HCT116 (cell line): Measurements from ENCODE around the gene WWTR1. TPM values are rescaled to one million over a fixed set of nuclear protein-coding genes. Genes with fewer than 3 reads are reported as not detected.

Experiments
- ATAC-seq: fragments of 200-7000 bp; cut with Tn5 transposase; 2 replicates; pipeline ENCODE4 v1.9.1; 2020; ENCODE audit warnings: mild to moderate bottlenecking, moderate library complexity
- BruUV-seq: library from RNA; stranded (reverse); fragments of 400-500 nt; replicated peaks from 2 replicates; lab custom pipeline; 2021; lab: Mats Ljungman, UMichigan
- CTCF ChIA-PET: fragments of 300-600 bp; sonication (Branson Sonifier 250); formaldehyde crosslinking; loops from one replicate; lab custom pipeline; 2021; ENCODE audit warnings: antibody characterized with exemption; lab: Charles Lee
- POLR2A ChIA-PET: fragments of 300-600, 350-600 bp; sonication (Branson Sonifier 250); formaldehyde crosslinking; loops from one replicate; lab custom pipeline; 2021; ENCODE audit warnings: antibody characterized with exemption; lab: Charles Lee
- RAD21 ChIA-PET, 2 experiments: fragments of 300-600 bp; sonication (Branson Sonifier 250); formaldehyde crosslinking; loops; one replicate each; lab custom pipeline; 2023; ENCODE audit warnings: low total read pairs in 2 of 2; ENCODE audit not compliant: uncharacterized antibody in 2 of 2, unreplicated experiment in 2 of 2, low non-redundant PET in 1 of 2; lab: Charles Lee
- DNase-seq: peaks from one replicate; pipeline ENCODE4 v3.0.0-alpha.2; 2010; ENCODE audit warnings: low read depth, low spot score
- H2AFZ ChIP-seq: fragments of 200-600 bp; shearing (Covaris generic), sonication (generic); 2 replicates; pipeline ENCODE4 v1.6.1; 2017; ENCODE audit warnings: low read depth, mixed run types, mixed read lengths, antibody characterized with exemption, low read length; ENCODE audit not compliant: poor library complexity, severe bottlenecking
- H3K27ac ChIP-seq: 2 replicates; pipeline ENCODE4 v1.5.1; 2012; ENCODE audit warnings: low read depth, low read length
- H3K27me3 ChIP-seq: fragments of 200-600 bp; sonication (generic); 2 replicates; pipeline ENCODE4 v1.6.1; 2016; ENCODE audit warnings: mixed run types, low read length, mixed read lengths; ENCODE audit not compliant: insufficient read depth
- H3K36me3 ChIP-seq, 2 experiments: fragments of 200-500 bp in 1 of 2; fragments of 200-600 bp in 1 of 2; sonication (Bioruptor generic) in 1 of 2; sonication (generic) in 1 of 2; 2 replicates each; pipeline versions ENCODE4 v1.5.1 to v1.6.1; 2014 to 2016; ENCODE audit warnings: low read length in 2 of 2, inconsistent platforms in 1 of 2, mixed read lengths in 1 of 2, mixed run types in 1 of 2; ENCODE audit not compliant: insufficient read depth in 2 of 2, control insufficient read depth in 1 of 2
- H3K4me1 ChIP-seq, 2 experiments: fragments of 200-600 bp in 1 of 2; sonication (generic) in 1 of 2; 2 replicates each; pipeline versions ENCODE4 v1.5.1 to v1.6.1; 2012 to 2017; ENCODE audit warnings: low read length in 2 of 2, inconsistent platforms in 1 of 2, mild to moderate bottlenecking in 1 of 2, mixed read lengths in 1 of 2, mixed run types in 1 of 2, moderate library complexity in 1 of 2; ENCODE audit not compliant: insufficient read depth in 2 of 2, control insufficient read depth in 1 of 2
- H3K4me2 ChIP-seq: fragments of 200-600 bp; sonication (generic); 2 replicates; pipeline ENCODE4 v1.6.1; 2017; ENCODE audit warnings: mixed run types, low read length, mixed read lengths
- H3K4me3 ChIP-seq, 2 experiments: fragments of 200-600 bp in 1 of 2; sonication (generic) in 1 of 2; replicated peaks in 1 of 2; 2 replicates each; pipeline ENCODE4 v1.5.1; 2011 to 2016; ENCODE audit warnings: low read length in 2 of 2, control low read depth in 1 of 2, low read depth in 1 of 2, mild to moderate bottlenecking in 1 of 2, mixed read lengths in 1 of 2, mixed run types in 1 of 2
- H3K79me2 ChIP-seq: fragments of 200-600 bp; sonication (generic); 2 replicates; pipeline ENCODE4 v1.6.1; 2017; ENCODE audit warnings: mild to moderate bottlenecking, mixed run types, low read length, moderate library complexity, mixed read lengths; ENCODE audit not compliant: insufficient read depth
- H3K9ac ChIP-seq: fragments of 200-600 bp; sonication (generic); 2 replicates; pipeline ENCODE4 v1.6.1; 2016; ENCODE audit warnings: low read length, mixed read lengths
- H3K9me2 ChIP-seq: fragments of 200-600 bp; sonication (generic), shearing (Covaris generic); 2 replicates; pipeline ENCODE4 v1.6.1; 2017; ENCODE audit warnings: mixed run types, mild to moderate bottlenecking, moderate library complexity; ENCODE audit not compliant: insufficient read depth
- H3K9me3 ChIP-seq, 2 experiments: fragments of 200-500 bp in 1 of 2; fragments of 200-600 bp in 1 of 2; sonication (Bioruptor generic) in 1 of 2; sonication (generic) in 1 of 2; 2 replicates each; pipeline ENCODE4 v1.6.1; 2014 to 2017; ENCODE audit warnings: low read length in 2 of 2, mixed read lengths in 2 of 2, inconsistent platforms in 1 of 2, low read depth in 1 of 2, mild to moderate bottlenecking in 1 of 2, mixed run types in 1 of 2, moderate library complexity in 1 of 2; ENCODE audit not compliant: control insufficient read depth in 1 of 2, insufficient read depth in 1 of 2
- H4K20me1 ChIP-seq: fragments of 200-600 bp; sonication (generic), shearing (Covaris generic); 2 replicates; pipeline ENCODE4 v1.6.1; 2017; ENCODE audit warnings: mixed run types, mild to moderate bottlenecking, moderate library complexity; ENCODE audit not compliant: insufficient read depth
- CEBPB ChIP-seq: IDR thresholded peaks from 2 replicates; pipeline ENCODE4 v1.6.1; 2012; ENCODE audit warnings: low read depth
- EGR1 ChIP-seq: IDR thresholded peaks from 2 replicates; pipeline ENCODE4 v1.6.1; 2012; ENCODE audit warnings: low read depth
- ELF1 ChIP-seq: IDR thresholded peaks from 2 replicates; pipeline ENCODE4 v1.6.1; 2012; ENCODE audit warnings: low read depth, borderline replicate concordance
- EZH2phosphoT487 ChIP-seq: fragments of 200-600 bp; IDR thresholded peaks from 2 replicates; pipeline ENCODE4 v1.6.1; 2018; ENCODE audit warnings: antibody characterized with exemption, borderline replicate concordance
- JUND ChIP-seq: IDR thresholded peaks from 2 replicates; pipeline ENCODE4 v1.6.1; 2012
- POLR2A ChIP-seq: IDR thresholded peaks from 2 replicates; pipeline ENCODE4 v1.7.0; 2011; ENCODE audit warnings: borderline replicate concordance; ENCODE audit not compliant: insufficient read depth, insufficient read length; ENCODE audit errors: extremely low read depth
- POLR2AphosphoS5 ChIP-seq: IDR thresholded peaks from 2 replicates; pipeline ENCODE4 v1.6.1; 2011; ENCODE audit warnings: mild to moderate bottlenecking, low read depth, low read length, moderate library complexity
- RAD21 ChIP-seq: IDR thresholded peaks from 2 replicates; pipeline ENCODE4 v1.6.1; 2012; ENCODE audit warnings: low read depth, mild to moderate bottlenecking
- SP1 ChIP-seq: IDR thresholded peaks from 2 replicates; pipeline ENCODE4 v1.6.1; 2012; ENCODE audit warnings: low read depth
- TCF7L2 ChIP-seq: IDR thresholded peaks from 2 replicates; pipeline ENCODE4 v1.7.0; 2011; ENCODE audit warnings: borderline replicate concordance, inconsistent platforms; ENCODE audit not compliant: insufficient read depth, insufficient read length; ENCODE audit errors: extremely low read depth
- YY1 ChIP-seq: IDR thresholded peaks from 2 replicates; pipeline ENCODE4 v1.6.1; 2011; ENCODE audit warnings: low read length, low read depth, moderate library complexity, mild to moderate bottlenecking; ENCODE audit not compliant: insufficient replicate concordance; ENCODE audit errors: extremely low read depth
- ZFX ChIP-seq: fragments of 450-650 bp; IDR thresholded peaks from 2 replicates; pipeline ENCODE4 v1.6.1; 2017
- ZNF274 ChIP-seq: fragments of 200-500 bp; sonication (Bioruptor generic); IDR thresholded peaks from 2 replicates; pipeline ENCODE4 v1.6.1; 2014; ENCODE audit warnings: mild to moderate bottlenecking, low read depth, low read length, inconsistent platforms
- intact Hi-C: fragments of 100-400 bp; cut with micrococcal nuclease; formaldehyde crosslinking; loops from 2 replicates; pipeline ENCODE4 v1.10.0; 2022
- total RNA-seq: library from RNA; stranded (reverse); gene quantifications from one replicate; pipeline ENCODE4 v1.2.1, GENCODE V29; 2021; ENCODE audit not compliant: unreplicated experiment

The WWTR1 gene
- total RNA-seq, 1 experiment from 2014 or later: 46.9 TPM

DNA sequence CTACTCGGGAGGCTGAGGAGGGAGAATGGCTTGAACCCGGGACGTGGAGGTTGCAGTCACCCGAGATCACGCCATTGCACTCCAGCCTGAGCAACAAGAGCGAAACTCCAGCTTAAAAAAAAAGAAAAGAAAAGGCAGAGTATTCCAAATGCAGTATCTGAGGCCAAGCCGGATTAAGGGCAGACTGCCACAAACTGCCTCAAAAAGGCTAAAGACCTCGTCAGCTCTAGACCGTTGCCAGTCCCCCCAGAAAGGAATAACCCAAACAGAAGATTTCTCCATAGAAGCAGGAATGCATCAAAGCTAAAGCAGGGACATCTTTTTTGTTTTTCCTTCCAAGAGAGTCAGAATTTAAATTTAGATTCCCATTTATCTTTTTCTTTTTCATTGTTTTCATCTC is 110.4 kb downstream of the WWTR1 start:
- Histone ChIP-seq H3K4me1 (no peaks in the 10 kb centered on the region), H3K27ac (no peak overlapping the region), H3K79me2 (no peaks in the 10 kb centered on the region; the same call in none of the 2 replicates), H3K9me2 (no peaks in the 10 kb centered on the region), H3K9me3 (no peaks in the 10 kb centered on the region), H3K36me3 (no peaks in the 10 kb centered on the region), H3K9ac (no peak overlapping the region), H4K20me1 (no peaks in the 10 kb centered on the region), H3K4me3 (no peak overlapping the region), H2AFZ (no peak overlapping the region), H3K4me2 (no peak overlapping the region), H3K27me3 (no peaks in the 10 kb centered on the region)
- BruUV-seq: no TSS peak
- POLR2A ChIA-PET: no interaction called here
- ATAC-seq: no peak
- CTCF ChIA-PET: interaction anchor here (0.6 to 1.7 kb wide), 2 partner anchors 8 to 95 kb away, joined by 3 to 4 read pairs; no protein-coding TSS in a partner anchor
- DNase-seq: no peak
- intact Hi-C loops: no loop called here
- RAD21 ChIA-PET: no interaction called here
- TF ChIP-seq CEBPB (no peak), POLR2A (no peak), TCF7L2 (no peak)
- TF ChIP-seq, all 23 proteins: peak for 0

DNA sequence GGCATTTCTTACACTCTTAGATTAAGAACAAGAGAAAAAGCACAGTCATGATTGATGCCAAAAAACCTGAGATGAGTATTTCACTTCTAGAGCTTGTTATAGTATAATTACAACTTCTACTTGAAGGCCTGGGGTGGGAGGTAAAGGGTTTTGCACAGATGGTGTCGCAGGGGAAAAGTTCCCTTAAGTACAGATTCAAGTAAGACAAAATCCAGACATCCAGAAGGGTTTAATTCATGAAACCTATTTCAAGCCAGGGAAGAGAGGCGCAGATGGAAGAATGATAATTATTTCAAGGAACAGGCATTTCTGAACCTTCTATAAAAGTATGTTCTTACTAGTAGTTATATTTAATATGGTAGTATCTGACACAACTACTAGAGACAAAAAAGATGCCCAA is 112.8 kb downstream of the WWTR1 start:
- TF ChIP-seq CEBPB (no peak), RAD21 (no peak), POLR2A (no peak), POLR2AphosphoS5 (no peak), YY1 (no peak), EGR1 (no peak), SP1 (no peak), ZNF274 (no peak), ZFX (no peak), ELF1 (no peak), TCF7L2 (no peak), JUND (no peak), EZH2phosphoT487 (no peak)
- peaks cover 0 to 7% of the 10 kb centered on the region in 2 experiments; a peak in 1 of 4 replicates for H3K4me1 ChIP-seq
- H3K27ac ChIP-seq: no peak overlapping the region
- no peaks in the 10 kb centered on the region for H4K20me1 ChIP-seq
- no peak overlapping the region for H2AFZ ChIP-seq
- no TSS peak for BruUV-seq
- H3K27me3 ChIP-seq: no peaks in the 10 kb centered on the region
- H3K4me2 ChIP-seq: no peak overlapping the region
- intact Hi-C loops: no loop called here
- ChIA-PET CTCF (no interaction called here), RAD21 (no interaction called here), POLR2A (no interaction called here)
- no peak overlapping the region for H3K4me3 ChIP-seq
- H3K9me3 ChIP-seq: no peaks in the 10 kb centered on the region
- no peak overlapping the region for H3K9ac ChIP-seq
- ATAC-seq (no peak), DNase-seq (no peak)
- no peaks in the 10 kb centered on the region; a peak in 1 of 4 replicates for H3K36me3 ChIP-seq
- H3K79me2 ChIP-seq: peaks cover 3% of the 10 kb centered on the region
- H3K9me2 ChIP-seq: no peaks in the 10 kb centered on the region
